Kidney tubule cell (primary cell): ENCODE data around the gene SNCAIP.

ENCODE experiments used
- DNase-seq: peaks from one replicate; pipeline ENCODE4 v3.0.0-alpha.2; 2018; ENCODE audit warnings: low spot score

The SNCAIP gene

GRCh38 chr5:122427621-122428020, 115.6 kb downstream of the SNCAIP start:
- no peak for DNase-seq

DNA sequence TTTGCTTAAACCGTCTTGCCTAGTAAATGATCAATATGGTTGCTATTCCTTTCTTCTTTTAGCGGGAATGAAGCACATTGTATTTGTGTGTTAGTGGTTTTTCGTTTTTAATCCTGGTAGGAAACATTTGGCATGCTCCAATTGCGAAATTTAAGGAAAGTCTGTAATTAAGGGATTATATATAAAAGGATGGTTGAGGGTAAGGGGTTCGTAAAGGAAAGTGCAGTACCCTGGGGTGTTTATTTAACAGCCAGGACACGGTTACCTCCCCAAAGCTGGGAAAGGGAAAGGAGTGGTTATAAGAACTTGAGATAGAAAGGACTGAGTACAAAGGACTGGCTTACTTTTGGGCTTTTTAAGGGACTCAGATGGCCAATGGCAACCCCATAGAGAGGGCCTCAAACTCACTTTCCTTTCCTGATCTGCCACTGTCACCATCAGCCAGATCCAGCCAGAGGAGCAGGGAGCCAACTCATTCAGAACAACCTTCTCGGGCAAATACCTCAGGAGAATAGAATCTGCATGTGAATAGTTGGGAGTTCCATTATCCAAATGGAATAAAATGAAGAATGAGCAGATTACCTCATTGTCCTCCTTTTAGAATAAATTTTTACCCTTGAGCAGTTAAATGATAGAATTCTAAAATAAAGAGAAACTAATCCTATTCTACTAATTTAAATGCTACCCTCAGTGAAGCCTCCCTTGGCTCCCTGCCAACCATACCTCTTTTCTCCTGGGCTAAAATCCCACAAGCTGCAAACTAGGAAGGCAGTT, 117.7 kb downstream of the SNCAIP start:
- no peak for DNase-seq

DNA sequence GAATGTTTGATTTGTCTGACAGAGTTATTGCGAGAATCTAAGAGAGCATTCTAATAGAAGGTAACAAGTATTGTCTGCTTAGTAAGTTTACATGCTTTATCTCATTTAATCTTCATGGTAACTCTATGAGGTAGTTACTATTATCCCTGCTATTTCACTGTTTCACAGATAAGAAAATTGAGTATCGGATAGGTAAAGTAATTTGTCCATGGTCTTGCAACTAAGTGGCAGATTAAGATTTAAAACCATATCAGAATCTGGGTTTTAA, 118.2 kb downstream of the SNCAIP start:
- no peak for DNase-seq

DNA sequence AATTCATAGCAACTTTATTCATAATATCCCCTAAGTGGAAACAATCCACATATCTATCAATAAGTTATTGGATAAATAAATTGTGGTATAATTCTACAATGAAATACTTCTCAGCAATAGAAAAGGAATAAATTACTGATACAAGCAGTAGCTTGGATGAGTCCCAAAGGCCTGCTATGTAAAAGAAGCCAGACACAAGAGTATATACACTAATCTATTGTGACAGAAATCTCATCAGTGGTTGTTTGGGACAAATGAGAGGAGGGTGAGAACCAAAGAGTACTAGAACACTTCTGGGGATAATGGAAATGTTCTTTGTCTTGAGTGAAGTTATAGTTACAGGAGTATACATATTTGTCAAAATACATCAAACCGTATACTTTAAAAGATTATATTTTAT, 119.3 kb downstream of the SNCAIP start:
- DNase-seq: no peak

DNA sequence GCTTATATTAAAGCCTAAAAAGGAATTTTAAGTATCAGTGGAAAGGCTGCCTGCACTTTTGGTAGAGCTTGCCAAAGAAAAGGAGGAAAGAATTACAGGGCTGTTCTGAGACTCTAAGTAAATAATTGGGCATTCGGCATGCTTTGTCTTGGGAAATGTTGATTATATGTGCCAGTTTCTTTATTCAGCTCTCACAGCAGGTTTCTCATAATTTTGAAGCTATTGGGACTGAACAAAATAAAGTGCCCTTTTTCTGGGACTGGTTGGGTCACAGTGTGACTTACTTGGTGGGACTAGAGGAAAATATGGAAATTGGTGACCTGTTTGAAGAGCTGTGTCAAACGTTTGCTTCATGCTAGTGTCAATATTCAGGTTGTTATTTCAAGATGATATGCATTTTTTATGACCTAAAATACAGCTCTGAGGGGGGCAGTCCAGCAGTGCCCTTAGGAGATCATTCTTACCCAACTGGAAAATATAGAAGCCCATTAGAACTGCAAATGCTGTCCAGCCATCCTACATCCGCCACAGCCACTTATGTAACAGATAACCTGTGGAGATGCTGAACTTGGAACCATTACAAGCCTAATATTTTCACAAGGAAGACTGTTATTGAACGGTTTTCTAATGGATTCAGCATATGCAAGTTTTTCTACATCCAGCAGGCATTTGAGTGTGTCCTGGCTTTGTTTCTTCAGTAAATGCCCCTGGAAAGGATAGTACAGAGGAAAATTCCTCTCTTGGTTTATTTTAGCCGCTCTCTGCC, 122.4 kb downstream of the SNCAIP start:
- DNase-seq: no peak

- DNase-seq: no peak
These were observed 123.2 kb downstream of the SNCAIP start for GRCh38 chr5:122435234-122435633.

GRCh38 chr5:122435761-122436160, 123.7 kb downstream of the SNCAIP start:
- no peak for DNase-seq

DNA sequence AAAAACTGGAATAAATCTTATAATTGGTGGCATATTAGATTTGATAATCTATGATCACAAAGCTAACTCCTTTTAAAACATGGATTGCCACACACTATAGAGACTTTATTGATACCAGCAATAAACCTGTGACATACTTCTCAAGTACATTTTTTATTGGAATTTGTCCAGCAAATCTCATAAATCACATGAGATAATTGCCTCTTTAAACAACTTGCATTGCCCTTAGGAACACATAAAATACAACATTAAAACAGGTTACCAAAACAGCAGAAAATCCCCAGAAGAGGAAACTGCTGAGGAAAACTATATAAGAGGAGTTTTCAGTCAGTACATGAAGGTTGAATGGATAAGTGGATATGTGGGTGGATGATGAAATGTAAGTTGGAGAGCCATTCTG, 124.6 kb downstream of the SNCAIP start:
- no peak for DNase-seq

GRCh38 chr5:122439645-122440044, 127.6 kb downstream of the SNCAIP start:
- DNase-seq: no peak

DNA sequence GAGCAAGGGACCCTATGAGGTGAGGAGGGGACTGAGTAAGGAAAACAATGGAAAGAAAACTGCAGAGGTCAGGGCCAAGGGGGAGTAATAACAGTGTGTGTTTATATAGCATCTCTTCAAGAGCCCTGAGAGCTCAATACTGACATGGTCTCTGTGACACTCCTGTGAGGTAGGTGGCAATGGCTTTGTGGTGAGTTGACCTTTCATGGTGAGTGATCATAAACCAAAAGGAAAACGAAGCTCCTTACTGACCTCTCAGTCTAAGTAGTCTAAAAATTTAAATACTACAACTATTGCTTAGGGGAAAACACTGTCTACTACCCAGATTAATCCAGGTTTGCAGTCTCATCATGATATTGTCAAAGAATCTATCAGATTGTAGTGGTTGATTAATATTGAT, 130.9 kb downstream of the SNCAIP start:
- no peak for DNase-seq

DNA sequence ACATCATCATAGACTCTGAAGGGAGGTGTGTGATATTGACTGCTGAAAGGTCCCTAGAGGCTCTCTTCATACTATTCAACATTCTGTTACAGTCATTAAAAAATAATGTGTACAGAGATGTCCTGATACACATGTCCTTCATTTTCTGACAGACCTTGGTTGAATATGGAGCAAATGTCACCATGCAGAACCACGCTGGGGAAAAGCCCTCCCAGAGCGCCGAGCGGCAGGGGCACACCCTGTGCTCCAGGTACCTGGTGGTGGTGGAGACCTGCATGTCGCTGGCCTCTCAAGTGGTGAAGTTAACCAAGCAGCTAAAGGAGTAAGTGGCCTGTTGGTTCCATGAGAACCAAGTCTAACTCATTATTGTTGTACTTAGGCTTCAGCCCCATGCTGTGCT, 132.4 kb downstream of the SNCAIP start:
- no peak for DNase-seq

DNA sequence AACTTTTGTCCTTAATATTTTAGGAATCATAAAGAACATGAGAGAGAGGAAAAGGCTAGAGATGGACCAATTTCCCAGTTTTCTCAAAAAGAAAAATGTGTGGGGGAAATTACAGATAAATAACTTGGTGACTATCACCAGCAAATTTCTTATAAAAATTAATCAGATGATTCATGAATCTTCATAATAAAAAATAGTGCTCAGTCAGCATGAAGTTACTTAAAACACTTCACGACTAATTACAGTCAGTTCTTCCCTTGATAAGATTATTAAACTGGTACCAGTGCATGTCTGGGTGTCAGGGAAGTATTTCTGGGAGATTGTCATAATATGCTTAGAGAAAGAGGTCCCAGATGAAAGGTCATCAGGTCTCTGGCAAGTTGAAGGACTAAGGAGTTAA, 133.0 kb downstream of the SNCAIP start:
- DNase-seq: no peak

DNA sequence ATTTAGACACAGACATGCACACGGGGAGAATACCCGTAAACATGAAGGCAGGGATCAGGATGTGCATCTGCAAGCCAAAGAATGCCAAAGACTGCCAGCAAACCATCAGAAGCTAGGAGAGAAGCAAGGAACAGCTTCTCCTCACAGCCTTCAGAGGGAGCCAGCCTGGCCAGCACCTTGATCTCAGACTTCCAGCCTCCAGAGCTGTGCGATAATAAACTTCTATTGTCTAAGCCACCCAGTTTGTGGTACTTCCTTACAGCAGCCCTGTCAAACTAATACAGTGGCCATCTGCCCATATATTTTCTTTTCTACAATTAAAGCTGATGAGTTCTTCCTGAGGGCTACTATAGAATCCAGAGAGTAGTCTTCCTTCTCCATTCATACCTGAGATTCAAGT, 135.0 kb downstream of the SNCAIP start:
- no peak for DNase-seq

DNA sequence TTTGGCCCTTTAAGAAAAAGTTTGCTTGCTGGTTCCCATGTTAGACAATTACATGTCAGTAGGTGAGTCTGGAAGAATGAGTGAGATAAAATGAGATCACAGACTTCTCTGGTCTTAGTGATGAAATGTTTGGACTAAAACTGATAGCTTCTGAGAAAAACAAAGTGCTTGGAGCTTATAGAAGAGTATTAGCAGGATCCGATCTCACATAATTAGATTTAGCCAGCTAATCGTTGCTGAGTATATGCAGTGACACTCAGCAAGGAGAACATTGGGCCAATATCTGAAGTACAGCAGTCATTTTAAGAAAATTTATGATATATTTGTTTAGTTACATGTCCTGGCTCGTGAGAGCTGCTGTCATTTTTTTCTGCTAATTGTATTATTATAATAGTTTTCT, 135.8 kb downstream of the SNCAIP start:
- DNase-seq: no peak

- DNase-seq: no peak
These were observed 142.5 kb downstream of the SNCAIP start for GRCh38 chr5:122454541-122454940.

GRCh38 chr5:122455939-122456338, 143.9 kb downstream of the SNCAIP start:
- DNase-seq: no peak

- DNase-seq: no peak
These were observed 145.3 kb downstream of the SNCAIP start for GRCh38 chr5:122457178-122457826.

DNA sequence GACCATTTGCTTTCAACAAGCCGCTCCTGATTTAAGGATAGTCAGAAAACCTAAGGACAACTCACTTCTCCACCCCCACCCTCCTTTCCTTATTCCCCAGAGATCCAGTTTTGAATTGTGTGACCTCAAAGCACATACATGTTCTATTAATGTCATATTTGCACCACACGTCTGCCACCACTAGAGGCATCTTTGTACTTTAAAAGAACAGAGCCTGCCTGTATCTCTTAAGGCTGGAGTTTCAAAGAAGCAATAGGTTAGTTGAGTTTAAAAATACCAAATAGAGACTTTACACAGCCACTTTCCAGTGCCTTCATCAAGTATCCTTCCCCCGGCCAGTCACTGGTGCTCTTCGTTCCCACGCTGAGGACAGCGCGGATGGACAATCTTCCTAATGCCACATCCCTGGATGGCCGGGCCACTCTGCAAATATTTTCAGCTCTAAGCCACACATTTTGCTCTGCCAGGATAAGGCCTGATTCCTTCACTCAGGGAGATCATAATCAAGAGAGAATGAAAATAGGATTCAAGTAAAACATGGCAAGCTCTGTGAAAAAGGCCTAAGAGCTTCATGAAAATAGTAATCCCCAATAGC, 146.3 kb downstream of the SNCAIP start:
- peak; percentile 35 for DNase-seq

DNA sequence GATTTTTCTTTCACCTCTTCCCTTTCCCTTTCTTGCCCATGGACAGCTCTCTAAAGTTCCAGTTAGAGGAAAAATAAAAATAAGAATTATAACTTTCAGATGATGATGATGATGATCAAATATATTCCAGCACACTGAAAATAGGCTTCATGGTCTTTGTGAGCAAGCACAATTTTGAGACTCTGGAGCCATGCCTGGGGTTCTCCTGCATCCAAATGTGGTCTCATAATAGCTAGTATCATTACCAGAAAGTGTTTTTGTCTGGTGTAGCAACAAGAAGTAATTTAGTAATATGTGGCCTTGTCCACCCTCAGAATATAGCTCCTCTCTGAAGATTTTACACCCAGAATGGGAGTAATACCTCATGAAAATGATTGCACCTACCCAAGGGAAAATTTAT, 150.4 kb downstream of the SNCAIP start:
- no peak for DNase-seq

DNA sequence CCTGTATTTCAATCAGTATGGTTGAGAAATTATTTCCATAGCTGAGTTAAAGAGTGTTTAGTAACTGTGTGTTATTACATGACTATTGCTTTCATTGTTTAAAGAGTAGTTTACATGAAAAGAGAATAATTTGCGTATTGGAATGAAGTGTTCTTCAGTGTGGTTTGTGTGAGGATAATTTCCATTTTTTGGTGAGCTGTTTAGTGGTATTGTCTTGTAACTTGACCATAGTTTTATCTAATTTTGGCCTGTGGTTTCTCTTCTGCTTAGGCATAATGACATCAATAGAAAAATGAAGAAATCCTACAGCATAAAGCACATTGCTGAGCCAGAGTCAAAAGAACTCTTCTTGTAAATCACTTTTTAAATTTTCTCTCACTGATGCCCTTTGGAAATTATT, 151.2 kb downstream of the SNCAIP start:
- DNase-seq: no peak

DNA sequence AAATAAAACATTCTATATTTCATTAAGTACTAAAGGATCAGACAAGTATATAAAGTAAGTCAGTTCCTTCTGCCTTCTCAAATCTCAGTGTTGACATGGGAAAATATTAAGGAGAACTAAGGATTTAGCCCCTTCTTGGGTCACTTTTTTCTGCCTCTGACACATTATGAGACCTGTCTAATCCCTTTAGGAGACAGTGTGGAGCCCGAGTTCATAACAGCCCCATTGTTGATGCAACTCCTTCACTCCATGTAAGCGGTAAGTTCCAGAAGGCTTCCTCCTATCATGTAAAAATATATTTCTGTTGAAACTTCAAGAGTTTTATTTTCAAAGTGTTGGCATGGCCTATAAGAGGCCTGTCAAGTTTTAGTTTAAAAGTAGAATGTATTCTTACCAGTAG, 152.2 kb downstream of the SNCAIP start:
- no peak for DNase-seq

- DNase-seq: no peak
These were observed 153.1 kb downstream of the SNCAIP start for GRCh38 chr5:122465031-122465577.

DNA sequence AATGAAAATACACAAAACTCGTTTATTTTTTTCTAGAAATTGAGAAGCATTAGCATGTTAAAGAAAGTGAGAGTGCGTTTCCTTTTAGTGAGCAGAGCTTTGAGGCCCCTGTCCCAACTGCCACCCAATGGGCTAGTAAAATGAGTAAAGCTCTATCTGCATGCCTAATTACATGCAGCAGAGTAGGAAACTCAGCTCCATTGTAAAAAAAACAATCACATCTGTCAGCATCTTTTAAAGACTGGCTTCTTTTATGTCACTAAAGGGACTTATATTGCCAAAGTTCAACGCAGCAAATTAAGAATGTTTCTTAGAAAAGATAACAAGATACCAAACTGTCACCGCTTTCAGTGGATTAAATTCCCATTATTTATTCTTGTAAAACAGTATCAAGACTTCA, 154.0 kb downstream of the SNCAIP start:
- no peak for DNase-seq
